ENCODE measurements around the gene HCRT. TPM values are rescaled to one million over a fixed set of nuclear protein-coding genes. Genes with fewer than 3 reads are reported as not detected.

The HCRT gene, protein sequence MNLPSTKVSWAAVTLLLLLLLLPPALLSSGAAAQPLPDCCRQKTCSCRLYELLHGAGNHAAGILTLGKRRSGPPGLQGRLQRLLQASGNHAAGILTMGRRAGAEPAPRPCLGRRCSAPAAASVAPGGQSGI
- total RNA-seq (2014; rRNA removed; shearing (Covaris generic)): not detected in 2 replicates
- total RNA-seq (2022): not detected in 2 replicates
- not detected for Bru-seq, nascent RNA
- BruChase-seq, experiment 1, labeled RNA remaining after a 6-hour chase: not detected
- not detected for BruChase-seq, experiment 2, labeled RNA remaining after a 2-hour chase
- long read RNA-seq: 0 reads

DNA sequence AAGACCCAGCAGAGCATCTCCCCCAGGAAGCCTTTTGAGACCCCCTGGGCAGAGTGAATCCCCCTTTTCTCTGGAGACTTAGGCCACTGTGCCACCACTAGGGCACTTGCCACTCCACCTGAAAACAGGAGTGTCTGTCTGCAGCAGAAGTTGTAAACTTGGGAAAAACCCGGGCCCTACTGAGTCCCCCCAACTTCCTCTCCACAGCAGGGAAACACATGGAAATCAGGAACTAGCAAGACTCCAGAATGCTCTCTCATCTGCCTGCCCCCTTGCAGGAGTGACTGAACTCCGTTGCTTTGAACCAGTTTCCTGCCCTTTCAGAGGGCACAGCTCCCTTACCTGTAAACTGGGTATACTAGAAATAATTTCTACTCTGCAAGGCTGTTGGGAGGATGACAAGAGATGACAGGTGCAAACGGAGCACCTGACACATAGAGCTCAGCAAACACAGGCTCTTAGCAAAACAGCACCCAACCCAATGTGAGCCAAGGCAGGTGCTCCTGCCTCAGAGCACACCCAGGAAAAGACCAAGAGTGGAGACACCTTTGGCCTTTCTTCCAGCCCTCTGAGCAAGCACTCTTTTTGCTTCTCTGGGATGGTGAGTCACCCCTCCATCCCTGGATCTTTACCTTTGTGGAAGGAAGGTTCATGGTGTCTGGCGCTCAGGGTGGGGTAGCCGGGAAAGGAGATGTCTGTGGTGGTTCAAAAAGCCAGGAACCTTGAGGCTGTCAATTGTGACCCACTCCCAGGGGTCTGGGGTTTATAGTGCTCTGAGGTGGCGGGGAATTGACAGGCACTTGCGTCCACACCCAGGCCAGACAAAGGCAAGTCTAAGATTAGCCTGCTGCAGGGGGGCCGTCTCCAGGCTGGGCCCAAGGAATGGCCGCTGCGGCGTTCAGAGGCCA, at the start of gene HCRT:
Gene HCRT (minus strand): TSS at position 740 of the 908 bp plus-strand sequence. CDS start 87 bp downstream, at position 653.
- Histone ChIP-seq H3K4me1 (ENCODE audit: insufficient read depth, low read length, poor library complexity, severe bottlenecking) (peaks cover 27% of the 10 kb centered on the region), H3K27ac (ENCODE audit: low read depth, low read length, poor library complexity, severe bottlenecking) (no peak within 1 kb of the TSS), H3K36me3 (ENCODE audit: insufficient read depth, low read length) (no peaks in the 10 kb centered on the region), H3K9me2 (ENCODE audit: insufficient read depth, low read length) (no peaks in the 10 kb centered on the region), H3K79me2 (ENCODE audit: insufficient read depth, low read depth, low read length) (no peaks in the 10 kb centered on the region), H3K4me3 (ENCODE audit: low read depth, low read length, poor library complexity, severe bottlenecking) (peak within 1 kb of the TSS; percentile 61), H3K9me3 (ENCODE audit: low read length) (no peaks in the 10 kb centered on the region), H3K4me2 (ENCODE audit: low read length) (peak within 1 kb of the TSS; percentile 77), H2AFZ (ENCODE audit: low read length) (peak within 1 kb of the TSS; percentile 88; the same call in 1 of the 2 replicates), H4K20me1 (ENCODE audit: insufficient read depth, low read length) (no peaks in the 10 kb centered on the region)
- DNase-seq (ENCODE audit: low spot score): peak; percentile 11
- no TSS peak for BruUV-seq (replicated peaks)
- POLR2A ChIA-PET: interaction anchor here (0.6 to 1.1 kb wide), 2 partner anchors 9 to 63 kb away, joined by 4 to 7 read pairs; partner anchors contain the start of gene GHDC
- intact Hi-C loops (cut with micrococcal nuclease; ENCODE audit: unreplicated experiment): loop anchor here (5.0 to 10.0 kb wide), 2 partner anchors 53 to 220 kb away; no protein-coding TSS in a partner anchor
- CTCF ChIA-PET (ENCODE audit: unreplicated experiment): no interaction called here
- TF ChIP-seq EZH2phosphoT487 (IDR thresholded peaks at IDR 0.05; ENCODE audit: borderline replicate concordance, low read depth, low read length): no peak
- TF ChIP-seq, protein P1, sequence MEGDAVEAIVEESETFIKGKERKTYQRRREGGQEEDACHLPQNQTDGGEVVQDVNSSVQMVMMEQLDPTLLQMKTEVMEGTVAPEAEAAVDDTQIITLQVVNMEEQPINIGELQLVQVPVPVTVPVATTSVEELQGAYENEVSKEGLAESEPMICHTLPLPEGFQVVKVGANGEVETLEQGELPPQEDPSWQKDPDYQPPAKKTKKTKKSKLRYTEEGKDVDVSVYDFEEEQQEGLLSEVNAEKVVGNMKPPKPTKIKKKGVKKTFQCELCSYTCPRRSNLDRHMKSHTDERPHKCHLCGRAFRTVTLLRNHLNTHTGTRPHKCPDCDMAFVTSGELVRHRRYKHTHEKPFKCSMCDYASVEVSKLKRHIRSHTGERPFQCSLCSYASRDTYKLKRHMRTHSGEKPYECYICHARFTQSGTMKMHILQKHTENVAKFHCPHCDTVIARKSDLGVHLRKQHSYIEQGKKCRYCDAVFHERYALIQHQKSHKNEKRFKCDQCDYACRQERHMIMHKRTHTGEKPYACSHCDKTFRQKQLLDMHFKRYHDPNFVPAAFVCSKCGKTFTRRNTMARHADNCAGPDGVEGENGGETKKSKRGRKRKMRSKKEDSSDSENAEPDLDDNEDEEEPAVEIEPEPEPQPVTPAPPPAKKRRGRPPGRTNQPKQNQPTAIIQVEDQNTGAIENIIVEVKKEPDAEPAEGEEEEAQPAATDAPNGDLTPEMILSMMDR (conservative IDR thresholded peaks at IDR 0.05; ENCODE audit: low read length): no peak

DNA sequence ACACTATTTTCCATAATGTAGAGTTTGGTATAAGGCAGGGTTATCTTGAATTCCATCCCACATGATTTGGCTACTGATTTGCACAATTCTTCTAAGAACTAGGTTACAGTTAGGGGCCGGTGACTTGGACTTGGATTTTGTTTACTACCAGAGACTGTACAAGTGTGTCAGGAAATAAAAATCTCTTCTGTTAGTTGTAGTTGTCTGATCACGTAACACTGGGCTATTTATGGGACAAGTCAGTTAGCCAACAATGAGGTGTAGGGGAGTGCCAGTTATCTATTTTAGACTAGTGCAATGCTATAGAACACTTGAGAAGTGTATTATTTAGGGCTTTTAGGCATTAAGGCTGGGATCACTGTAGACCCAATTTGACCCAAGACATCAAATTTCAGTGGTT, 48.7 kb upstream of the HCRT start:
- no peaks in the 10 kb centered on the region; the same call in 1 of the 2 replicates for H3K36me3 ChIP-seq (ENCODE audit: insufficient read depth, low read length)
- H3K79me2 ChIP-seq (ENCODE audit: insufficient read depth, low read depth, low read length): no peaks in the 10 kb centered on the region
- H3K4me3 ChIP-seq (ENCODE audit: low read depth, low read length, poor library complexity, severe bottlenecking): no peak overlapping the region
- no peaks in the 10 kb centered on the region for H3K9me3 ChIP-seq (ENCODE audit: low read length)
- H3K27ac ChIP-seq (ENCODE audit: low read depth, low read length, poor library complexity, severe bottlenecking): no peak overlapping the region
- DNase-seq (ENCODE audit: low spot score): no peak
- ChIA-PET POLR2A (no interaction called here), CTCF (ENCODE audit: unreplicated experiment) (no interaction called here)
- H4K20me1 ChIP-seq (ENCODE audit: insufficient read depth, low read length): no peaks in the 10 kb centered on the region
- H2AFZ ChIP-seq (ENCODE audit: low read length): no peak overlapping the region
- H3K4me2 ChIP-seq (ENCODE audit: low read length): no peak overlapping the region
- no TSS peak for BruUV-seq (replicated peaks)
- no peaks in the 10 kb centered on the region for H3K4me1 ChIP-seq (ENCODE audit: insufficient read depth, low read length, poor library complexity, severe bottlenecking)
- no peaks in the 10 kb centered on the region for H3K9me2 ChIP-seq (ENCODE audit: insufficient read depth, low read length)
- intact Hi-C loops (cut with micrococcal nuclease; ENCODE audit: unreplicated experiment): no loop called here
- TF ChIP-seq EZH2phosphoT487 (IDR thresholded peaks at IDR 0.05; ENCODE audit: borderline replicate concordance, low read depth, low read length): no peak
- TF ChIP-seq, protein P1 (conservative IDR thresholded peaks at IDR 0.05; ENCODE audit: low read length): no peak

Measured in OCI-LY7 (cell line).